HepG2 (cell line): ENCODE results near the gene CD80. TPM values are rescaled to one million over a fixed set of nuclear protein-coding genes. Genes with fewer than 3 reads are reported as not detected.

Source experiments
- ATAC-seq: fragments of 200-7000 bp; cut with Tn5 transposase; 3 replicates; pipeline ENCODE4 v1.9.1; 2020; ENCODE audit warnings: mild to moderate bottlenecking, moderate library complexity
- BruUV-seq: library from RNA; stranded (reverse); fragments of 400-500 nt; replicated peaks from 2 replicates; lab custom pipeline; 2021; lab: Mats Ljungman, UMichigan
- CTCF ChIA-PET: fragments of 300-600 bp; formaldehyde crosslinking; extraction: SDS; loops from one replicate; lab custom pipeline; 2021; ENCODE audit warnings: low total read pairs, inconsistent platforms, low intra/inter-chr PET ratio; lab: Yijun Ruan, JAX
- POLR2A ChIA-PET: fragments of 350-600 bp; sonication (Branson Sonifier 250); formaldehyde crosslinking; loops from one replicate; lab custom pipeline; 2020; ENCODE audit warnings: antibody characterized with exemption, inconsistent platforms; lab: Yijun Ruan, JAX
- DNase-seq: peaks from one replicate; pipeline ENCODE4 v3.0.0-alpha.2; 2015; ENCODE audit warnings: low spot score
- FAIRE-seq: peaks from 3 replicates; lab custom pipeline; 2011; peaks lifted over from hg19 to GRCh38; lab: Jason Lieb, UNC
- H2AFZ ChIP-seq: one replicate; pipeline ENCODE4 v1.6.1; 2011; ENCODE audit warnings: low read length, inconsistent platforms
- H3K27ac ChIP-seq: fragments of 300-600 bp; 3 replicates; pipeline ENCODE4 v1.8.0; 2011; ENCODE audit warnings: mixed run types, mild to moderate bottlenecking, mixed read lengths, low read length, inconsistent platforms; ENCODE audit not compliant: insufficient read depth; ENCODE audit errors: extremely low read length
- H3K27me3 ChIP-seq, 2 experiments: fragments of 200-600 bp in 1 of 2; 2 replicates in 1 of 2; 3 replicates in 1 of 2; pipeline versions ENCODE4 v1.6.0 to v1.8.0; 2011; ENCODE audit warnings: low read length in 2 of 2, mild to moderate bottlenecking in 2 of 2, moderate library complexity in 2 of 2, inconsistent platforms in 1 of 2; ENCODE audit not compliant: insufficient read depth in 2 of 2, control insufficient read depth in 1 of 2
- H3K36me3 ChIP-seq, 2 experiments: fragments of 200-600 bp in 1 of 2; replicated peaks in 1 of 2; 2 replicates in 1 of 2; 3 replicates in 1 of 2; pipeline versions ENCODE4 v1.5.1 to v1.8.0; 2011; ENCODE audit warnings: low read length in 2 of 2, inconsistent platforms in 1 of 2; ENCODE audit not compliant: insufficient read depth in 2 of 2, control insufficient read depth in 1 of 2
- H3K4me1 ChIP-seq: 2 replicates; pipeline ENCODE4 v1.5.1; 2012; ENCODE audit warnings: low read length, inconsistent platforms; ENCODE audit not compliant: insufficient read depth
- H3K4me2 ChIP-seq: 2 replicates; pipeline ENCODE4 v1.6.0; 2011; ENCODE audit warnings: low read depth, low read length, inconsistent platforms
- H3K4me3 ChIP-seq, 3 experiments: fragments of 200-600 bp in 1 of 3; sonication (generic), shearing (Covaris generic) in 1 of 3; replicated peaks in 1 of 3; 2 replicates each; pipeline ENCODE4 v1.5.1; 2011 to 2016; ENCODE audit warnings: low read length in 3 of 3, inconsistent platforms in 2 of 3, low read depth in 2 of 3, mild to moderate bottlenecking in 2 of 3, control low read depth in 1 of 3, mixed read lengths in 1 of 3; ENCODE audit not compliant: insufficient read depth in 1 of 3
- H3K79me2 ChIP-seq: one replicate; pipeline ENCODE4 v1.6.1; 2011; ENCODE audit warnings: low read length, inconsistent platforms; ENCODE audit not compliant: insufficient read depth
- H3K9ac ChIP-seq: 2 replicates; pipeline ENCODE4 v1.6.0; 2011; ENCODE audit warnings: mild to moderate bottlenecking, low read depth, low read length, inconsistent platforms; ENCODE audit not compliant: insufficient read depth
- H3K9me3 ChIP-seq: 2 replicates; pipeline ENCODE4 v1.5.1; 2012; ENCODE audit warnings: mild to moderate bottlenecking, low read length
- H4K20me1 ChIP-seq: 2 replicates; pipeline ENCODE4 v1.6.0; 2011; ENCODE audit warnings: inconsistent platforms, mild to moderate bottlenecking, low read length, moderate library complexity; ENCODE audit not compliant: insufficient read depth
- FIP1L1 ChIP-seq: fragments of 200-400 bp; formaldehyde crosslinking; IDR thresholded peaks from 2 replicates; pipeline ENCODE4 v1.6.1; 2018; ENCODE audit warnings: low read depth, mild to moderate bottlenecking, low read length, moderate library complexity, borderline replicate concordance; ENCODE audit not compliant: insufficient read depth
- GPN1 ChIP-seq: sonication (generic); formaldehyde crosslinking; IDR thresholded peaks from 2 replicates; pipeline ENCODE4 v1.5.1; 2020; ENCODE audit warnings: missing genetic modification reagents, borderline replicate concordance
- HNRNPH1 ChIP-seq: fragments of 200-400 bp; formaldehyde crosslinking; optimal IDR thresholded peaks from 2 replicates; pipeline ENCODE3; 2017; ENCODE audit warnings: mild to moderate bottlenecking, low read depth, low read length
- KLF15 ChIP-seq: sonication (generic); formaldehyde crosslinking; IDR thresholded peaks from 2 replicates; pipeline ENCODE4 v1.8.1; 2023; ENCODE audit warnings: borderline replicate concordance, mild to moderate bottlenecking, inconsistent platforms, missing genetic modification reagents, mixed read lengths
- RCOR2 ChIP-seq: IDR thresholded peaks from 2 replicates; pipeline ENCODE4 v1.6.1; 2016; ENCODE audit warnings: missing biosample characterization, missing genetic modification reagents
- SRF ChIP-seq: IDR thresholded peaks from 2 replicates; pipeline ENCODE4 v1.6.1; 2011; ENCODE audit warnings: mild to moderate bottlenecking, low read depth, low read length, moderate library complexity
- ZNF234 ChIP-seq: sonication (generic); formaldehyde crosslinking; conservative IDR thresholded peaks from 2 replicates; pipeline ENCODE4 v1.5.1; 2020; ENCODE audit warnings: mild to moderate bottlenecking, missing genetic modification reagents
- WGBS: methylation state at CpG from one replicate; pipeline ENCODE4 v1.1.6; 2017; ENCODE audit warnings: low lambda C conversion rate; 5-methylcytosine and 5-hydroxymethylcytosine counted together
- in situ Hi-C: cut with HindIII; loops from 2 replicates; pipeline ENCODE4 v1.10.0; 2017; ENCODE audit warnings: low pct_unique_long_range_greater_than_20kb; ENCODE audit not compliant: extremely low pct_ligation_motif_present
- intact Hi-C: fragments of 100-400 bp; cut with micrococcal nuclease; formaldehyde crosslinking; loops from one replicate; pipeline ENCODE4 v1.10.0; 2022; ENCODE audit not compliant: unreplicated experiment
- polyA plus RNA-seq, 8 experiments: library from polyadenylated mRNA; depleted of rRNA in 3 of 8; stranded (reverse) in 7 of 8; unstranded in 1 of 8; fragments of >200 nt; fragmentation: Illumina TruSeq in 4 of 8; extraction: Trizol in 4 of 8; gene quantifications; 2 replicates each; pipeline versions ENCODE4 v1.2.1 to v1.2.3, GENCODE V29; 2011 to 2016; ENCODE audit warnings: low read depth in 4 of 8, missing spikeins in 1 of 8, mixed read lengths in 1 of 8; ENCODE audit not compliant: insufficient read depth in 1 of 8
- total RNA-seq, 5 experiments: library from RNA; depleted of rRNA; stranded (reverse); fragments of >200 nt; fragmentation: Illumina TruSeq; extraction: Trizol; gene quantifications; 2 replicates each; pipeline ENCODE4 v1.2.3, GENCODE V29; 2016; ENCODE audit warnings: low read depth in 1 of 5
- TF ChIP-seq, protein P1 (sequence below): sonication (generic); formaldehyde crosslinking; IDR thresholded peaks from 2 replicates; pipeline ENCODE4 v1.5.1; 2020; ENCODE audit warnings: mild to moderate bottlenecking, moderate library complexity, missing genetic modification reagents
- TF ChIP-seq, protein P2 (sequence below): sonication (generic); formaldehyde crosslinking; IDR thresholded peaks from 2 replicates; pipeline ENCODE4 v1.9.0; 2021; ENCODE audit warnings: missing genetic modification reagents, borderline replicate concordance
- TF ChIP-seq, protein P3 (sequence below): sonication (generic); formaldehyde crosslinking; conservative IDR thresholded peaks from 2 replicates; pipeline ENCODE4 v1.4.0; 2020; ENCODE audit warnings: missing genetic modification reagents
- TF ChIP-seq, protein P4 (sequence below): sonication (generic); formaldehyde crosslinking; IDR thresholded peaks from 2 replicates; pipeline ENCODE4 v1.5.0; 2020; ENCODE audit warnings: mild to moderate bottlenecking, missing genetic modification reagents

Gene CD80
- total and polyA plus RNA-seq, 2 of the 13 experiments (the other 11 are each of a cell fraction or from before 2014, with no cell fraction given) = not detected

DNA sequence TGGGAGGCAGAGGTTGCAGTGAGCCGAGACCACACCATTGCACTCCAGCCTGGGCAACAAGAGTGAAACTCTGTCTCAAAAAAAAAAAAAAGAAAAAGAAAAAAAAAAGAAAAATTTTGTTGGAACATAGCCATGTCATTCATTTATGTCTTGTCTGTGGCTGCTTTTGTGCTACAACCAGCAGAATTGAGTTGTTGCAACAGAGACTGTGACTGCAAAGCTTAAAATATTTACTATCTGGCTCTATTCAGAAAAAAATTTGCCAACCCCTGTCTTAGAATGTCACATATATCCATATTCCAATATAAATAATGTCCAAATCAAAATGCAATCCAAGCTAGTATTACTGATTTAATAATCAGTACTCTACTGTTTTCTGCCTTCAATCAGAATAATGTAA is 25.1 kb downstream of the CD80 start:
- BruUV-seq = no TSS peak
- ChIA-PET CTCF (no interaction called here), POLR2A (no interaction called here)
- H3K4me2 ChIP-seq = no peak overlapping the region
- ATAC-seq = no peak
- no peak overlapping the region for H3K27ac ChIP-seq
- H2AFZ ChIP-seq = no peak overlapping the region
- H3K4me1 ChIP-seq = no peaks in the 10 kb centered on the region
- TF ChIP-seq, protein P1, sequence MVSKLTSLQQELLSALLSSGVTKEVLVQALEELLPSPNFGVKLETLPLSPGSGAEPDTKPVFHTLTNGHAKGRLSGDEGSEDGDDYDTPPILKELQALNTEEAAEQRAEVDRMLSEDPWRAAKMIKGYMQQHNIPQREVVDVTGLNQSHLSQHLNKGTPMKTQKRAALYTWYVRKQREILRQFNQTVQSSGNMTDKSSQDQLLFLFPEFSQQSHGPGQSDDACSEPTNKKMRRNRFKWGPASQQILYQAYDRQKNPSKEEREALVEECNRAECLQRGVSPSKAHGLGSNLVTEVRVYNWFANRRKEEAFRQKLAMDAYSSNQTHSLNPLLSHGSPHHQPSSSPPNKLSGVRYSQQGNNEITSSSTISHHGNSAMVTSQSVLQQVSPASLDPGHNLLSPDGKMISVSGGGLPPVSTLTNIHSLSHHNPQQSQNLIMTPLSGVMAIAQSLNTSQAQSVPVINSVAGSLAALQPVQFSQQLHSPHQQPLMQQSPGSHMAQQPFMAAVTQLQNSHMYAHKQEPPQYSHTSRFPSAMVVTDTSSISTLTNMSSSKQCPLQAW (CRISPR knock-in tag) = no peak
- TF ChIP-seq RCOR2 (no peak), FIP1L1 (no peak), KLF15 (CRISPR knock-in tag) (no peak), GPN1 (CRISPR knock-in tag) (no peak), ZNF234 (CRISPR knock-in tag) (no peak), SRF (no peak), HNRNPH1 (no peak)
- TF ChIP-seq, protein P2, sequence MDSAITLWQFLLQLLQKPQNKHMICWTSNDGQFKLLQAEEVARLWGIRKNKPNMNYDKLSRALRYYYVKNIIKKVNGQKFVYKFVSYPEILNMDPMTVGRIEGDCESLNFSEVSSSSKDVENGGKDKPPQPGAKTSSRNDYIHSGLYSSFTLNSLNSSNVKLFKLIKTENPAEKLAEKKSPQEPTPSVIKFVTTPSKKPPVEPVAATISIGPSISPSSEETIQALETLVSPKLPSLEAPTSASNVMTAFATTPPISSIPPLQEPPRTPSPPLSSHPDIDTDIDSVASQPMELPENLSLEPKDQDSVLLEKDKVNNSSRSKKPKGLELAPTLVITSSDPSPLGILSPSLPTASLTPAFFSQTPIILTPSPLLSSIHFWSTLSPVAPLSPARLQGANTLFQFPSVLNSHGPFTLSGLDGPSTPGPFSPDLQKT (CRISPR knock-in tag) = no peak
- TF ChIP-seq, protein P3, sequence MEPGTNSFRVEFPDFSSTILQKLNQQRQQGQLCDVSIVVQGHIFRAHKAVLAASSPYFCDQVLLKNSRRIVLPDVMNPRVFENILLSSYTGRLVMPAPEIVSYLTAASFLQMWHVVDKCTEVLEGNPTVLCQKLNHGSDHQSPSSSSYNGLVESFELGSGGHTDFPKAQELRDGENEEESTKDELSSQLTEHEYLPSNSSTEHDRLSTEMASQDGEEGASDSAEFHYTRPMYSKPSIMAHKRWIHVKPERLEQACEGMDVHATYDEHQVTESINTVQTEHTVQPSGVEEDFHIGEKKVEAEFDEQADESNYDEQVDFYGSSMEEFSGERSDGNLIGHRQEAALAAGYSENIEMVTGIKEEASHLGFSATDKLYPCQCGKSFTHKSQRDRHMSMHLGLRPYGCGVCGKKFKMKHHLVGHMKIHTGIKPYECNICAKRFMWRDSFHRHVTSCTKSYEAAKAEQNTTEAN = no peak
- TF ChIP-seq, protein P4, sequence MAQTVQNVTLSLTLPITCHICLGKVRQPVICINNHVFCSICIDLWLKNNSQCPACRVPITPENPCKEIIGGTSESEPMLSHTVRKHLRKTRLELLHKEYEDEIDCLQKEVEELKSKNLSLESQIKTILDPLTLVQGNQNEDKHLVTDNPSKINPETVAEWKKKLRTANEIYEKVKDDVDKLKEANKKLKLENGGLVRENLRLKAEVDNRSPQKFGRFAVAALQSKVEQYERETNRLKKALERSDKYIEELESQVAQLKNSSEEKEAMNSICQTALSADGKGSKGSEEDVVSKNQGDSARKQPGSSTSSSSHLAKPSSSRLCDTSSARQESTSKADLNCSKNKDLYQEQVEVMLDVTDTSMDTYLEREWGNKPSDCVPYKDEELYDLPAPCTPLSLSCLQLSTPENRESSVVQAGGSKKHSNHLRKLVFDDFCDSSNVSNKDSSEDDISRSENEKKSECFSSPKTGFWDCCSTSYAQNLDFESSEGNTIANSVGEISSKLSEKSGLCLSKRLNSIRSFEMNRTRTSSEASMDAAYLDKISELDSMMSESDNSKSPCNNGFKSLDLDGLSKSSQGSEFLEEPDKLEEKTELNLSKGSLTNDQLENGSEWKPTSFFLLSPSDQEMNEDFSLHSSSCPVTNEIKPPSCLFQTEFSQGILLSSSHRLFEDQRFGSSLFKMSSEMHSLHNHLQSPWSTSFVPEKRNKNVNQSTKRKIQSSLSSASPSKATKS (CRISPR knock-in tag) = no peak
- H3K9me3 ChIP-seq = no peaks in the 10 kb centered on the region
- no peak for DNase-seq
- no peak overlapping the region for H3K9ac ChIP-seq
- no peak overlapping the region for H3K4me3 ChIP-seq
- no peaks in the 10 kb centered on the region for H4K20me1 ChIP-seq
- no peaks in the 10 kb centered on the region for H3K36me3 ChIP-seq
- no peak for FAIRE-seq
- no peaks in the 10 kb centered on the region for H3K27me3 ChIP-seq
- no peaks in the 10 kb centered on the region for H3K79me2 ChIP-seq
- intact Hi-C loops = no loop called here
- WGBS = 52% methylated on average over 1 of the region's 1 CpG
- in situ Hi-C loops = no loop called here
